Measurements from ENCODE around the gene SET. TPM values are rescaled to one million over a fixed set of nuclear protein-coding genes. Genes with fewer than 3 reads are reported as not detected.

SET gene
- total and polyA plus RNA-seq, 2 donors (not counting 3 experiments of a cell fraction or from before 2014, with no cell fraction given): 61.1 to 483 TPM

DNA sequence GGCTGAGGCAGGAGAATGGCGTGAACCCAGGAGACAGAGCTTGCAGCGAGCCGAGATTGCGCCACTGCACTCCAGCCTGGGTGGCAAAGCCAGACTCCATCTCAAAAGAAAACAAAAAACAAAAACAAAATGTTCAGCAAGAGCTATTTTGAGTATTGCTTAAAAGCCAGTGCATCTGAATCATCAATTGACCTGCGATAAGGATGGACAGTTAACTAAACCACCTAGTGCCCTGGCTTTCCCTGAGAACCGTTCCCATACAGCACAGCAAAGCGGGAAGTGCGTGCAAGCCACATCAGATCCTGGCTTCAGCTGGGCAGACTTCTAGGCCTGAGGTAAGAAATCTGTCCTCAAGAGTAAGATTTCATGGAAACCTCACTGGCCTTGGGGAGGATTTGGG lies 35.1 kb upstream of the SET start:
- Histone ChIP-seq H3K9me1 (replicated peaks; ENCODE audit: control insufficient read depth, extremely low read depth, insufficient read depth, low read length) (no peaks in the 10 kb centered on the region), H3K36me3 (ENCODE audit: control insufficient read depth in 2 of 2, extremely low read depth in 1 of 2, insufficient read depth in 2 of 2, low read length in 2 of 2) (no peaks in the 10 kb centered on the region), H3K4me2 (ENCODE audit: insufficient read depth, low read length) (no peak overlapping the region), H3K9me3 (replicated peaks; ENCODE audit: control insufficient read depth, insufficient read depth, low read length) (no peaks in the 10 kb centered on the region), H3K27me3 (ENCODE audit: control insufficient read depth in 2 of 2, insufficient read depth in 2 of 2, low read length in 2 of 2) (no peaks in the 10 kb centered on the region), H3K9ac (replicated peaks; ENCODE audit: extremely low read depth, insufficient read depth, low read length) (no peak overlapping the region), H2AFZ (ENCODE audit: low read depth, low read length) (no peak overlapping the region), H3K79me2 (ENCODE audit: control insufficient read depth, insufficient read depth, low read length) (peaks cover 5% of the 10 kb centered on the region), H3K4me3 (replicated peaks in 1 of 3; ENCODE audit: insufficient read depth in 1 of 3, low read depth in 1 of 3, low read length in 3 of 3) (no peak overlapping the region), H3K27ac (ENCODE audit: insufficient read depth, low read depth, low read length) (no peak overlapping the region), H3K4me1 (ENCODE audit: control insufficient read depth, extremely low read depth, insufficient read depth, low read length) (peaks cover 2% of the 10 kb centered on the region), H4K20me1 (replicated peaks; ENCODE audit: control insufficient read depth, extremely low read depth, insufficient read depth, low read length) (no peaks in the 10 kb centered on the region)
- BruUV-seq (replicated peaks): no TSS peak
- POLR2A ChIA-PET: interaction anchor here (0.6 kb wide), 1 partner anchor 103 kb away, joined by 3 read pairs; no protein-coding TSS in a partner anchor
- intact Hi-C loops (cut with micrococcal nuclease): no loop called here
- FAIRE-seq (no peak), DNase-seq (ENCODE audit: low read depth, low spot score) (no peak)
- CTCF ChIA-PET: interaction anchor here (1.1 to 1.3 kb wide), 2 partner anchors 8 to 18 kb away, joined by 3 to 6 read pairs; no protein-coding TSS in a partner anchor
- TF ChIP-seq POLR2A (IDR thresholded peaks at IDR 0.05; ENCODE audit: low read depth, low read length) (no peak), POLR2AphosphoS5 (IDR thresholded peaks at IDR 0.05; ENCODE audit: insufficient read depth, low read depth, low read length) (no peak), JUN (IDR thresholded peaks at IDR 0.05; ENCODE audit: borderline replicate concordance, insufficient read depth, insufficient read length, low read depth) (no peak), GATA2 (IDR thresholded peaks at IDR 0.05; ENCODE audit: insufficient read depth, insufficient read length, low read depth, low read length) (no peak), EZH2 (IDR thresholded peaks at IDR 0.05; ENCODE audit: borderline replicate concordance, low read depth, low read length, severe bottlenecking) (no peak), FOS (IDR thresholded peaks at IDR 0.05; ENCODE audit: borderline replicate concordance, insufficient read depth, low read length) (no peak), MYC (IDR thresholded peaks at IDR 0.05; ENCODE audit: low read depth, low read length) (no peak)
- TF ChIP-seq, protein P1, sequence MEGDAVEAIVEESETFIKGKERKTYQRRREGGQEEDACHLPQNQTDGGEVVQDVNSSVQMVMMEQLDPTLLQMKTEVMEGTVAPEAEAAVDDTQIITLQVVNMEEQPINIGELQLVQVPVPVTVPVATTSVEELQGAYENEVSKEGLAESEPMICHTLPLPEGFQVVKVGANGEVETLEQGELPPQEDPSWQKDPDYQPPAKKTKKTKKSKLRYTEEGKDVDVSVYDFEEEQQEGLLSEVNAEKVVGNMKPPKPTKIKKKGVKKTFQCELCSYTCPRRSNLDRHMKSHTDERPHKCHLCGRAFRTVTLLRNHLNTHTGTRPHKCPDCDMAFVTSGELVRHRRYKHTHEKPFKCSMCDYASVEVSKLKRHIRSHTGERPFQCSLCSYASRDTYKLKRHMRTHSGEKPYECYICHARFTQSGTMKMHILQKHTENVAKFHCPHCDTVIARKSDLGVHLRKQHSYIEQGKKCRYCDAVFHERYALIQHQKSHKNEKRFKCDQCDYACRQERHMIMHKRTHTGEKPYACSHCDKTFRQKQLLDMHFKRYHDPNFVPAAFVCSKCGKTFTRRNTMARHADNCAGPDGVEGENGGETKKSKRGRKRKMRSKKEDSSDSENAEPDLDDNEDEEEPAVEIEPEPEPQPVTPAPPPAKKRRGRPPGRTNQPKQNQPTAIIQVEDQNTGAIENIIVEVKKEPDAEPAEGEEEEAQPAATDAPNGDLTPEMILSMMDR (IDR thresholded peaks at IDR 0.05; ENCODE audit: extremely low read depth in 1 of 2, insufficient read depth in 1 of 2, low read depth in 1 of 2, low read length in 2 of 2): no peak
- TF ChIP-seq, protein P2, sequence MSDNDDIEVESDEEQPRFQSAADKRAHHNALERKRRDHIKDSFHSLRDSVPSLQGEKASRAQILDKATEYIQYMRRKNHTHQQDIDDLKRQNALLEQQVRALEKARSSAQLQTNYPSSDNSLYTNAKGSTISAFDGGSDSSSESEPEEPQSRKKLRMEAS (IDR thresholded peaks at IDR 0.05; ENCODE audit: insufficient read depth, insufficient read length): no peak
- dilution Hi-C loops (cut with MboI; ENCODE audit: extremely low pct_ligation_motif_present, low sequenced_read_pairs): no loop called here
